GM12878 (cell line): ENCODE measurements around the gene LRRC31. TPM values are rescaled to one million over a fixed set of nuclear protein-coding genes. Genes with fewer than 3 reads are reported as not detected.

Source experiments
- BACH1 ChIP-seq: fragments of 450-650 bp; IDR thresholded peaks from 2 replicates; pipeline ENCODE4 v1.6.1; 2017; ENCODE audit warnings: mild to moderate bottlenecking, borderline replicate concordance
- CBFB ChIP-seq: IDR thresholded peaks from 2 replicates; pipeline ENCODE4 v1.6.1; 2016; ENCODE audit warnings: antibody characterized with exemption, low read depth
- CREB1 ChIP-seq: IDR thresholded peaks from 2 replicates; pipeline ENCODE4 v1.6.1; 2012; ENCODE audit warnings: low read depth, mild to moderate bottlenecking, inconsistent platforms
- CREM ChIP-seq: IDR thresholded peaks from 2 replicates; pipeline ENCODE4 v1.6.1; 2014; ENCODE audit warnings: antibody characterized with exemption, low read depth
- EP300 ChIP-seq, 2 experiments: fragments of 150-350 bp in 1 of 2; IDR thresholded peaks; 2 replicates each; pipeline ENCODE4 v1.6.1; 2011 to 2012; ENCODE audit warnings: low read depth in 2 of 2, low read length in 2 of 2, borderline replicate concordance in 1 of 2, improper control_type of control experiment in 1 of 2, inconsistent platforms in 1 of 2; ENCODE audit not compliant: control insufficient read depth in 1 of 2
- FOS ChIP-seq: IDR thresholded peaks from 3 replicates; pipeline ENCODE4 v1.6.1; 2011; ENCODE audit warnings: borderline replicate concordance; ENCODE audit not compliant: insufficient read length; ENCODE audit errors: extremely low read depth
- FOXM1 ChIP-seq: IDR thresholded peaks from 2 replicates; pipeline ENCODE4 v1.6.1; 2012; ENCODE audit warnings: low read depth, mild to moderate bottlenecking, inconsistent platforms, low read length, moderate library complexity
- IKZF1 ChIP-seq: fragments of 450-650 bp; conservative IDR thresholded peaks from 2 replicates; pipeline ENCODE4 v1.6.1; 2017; ENCODE audit warnings: antibody characterized with exemption, mild to moderate bottlenecking
- IRF4 ChIP-seq: IDR thresholded peaks from 2 replicates; pipeline ENCODE4 v1.6.1; 2011; ENCODE audit warnings: low read depth, low read length
- MEF2A ChIP-seq: IDR thresholded peaks from 2 replicates; pipeline ENCODE4 v1.6.1; 2011; ENCODE audit warnings: low read depth, mild to moderate bottlenecking, low read length, moderate library complexity; ENCODE audit not compliant: insufficient read depth
- PAX5 ChIP-seq: IDR thresholded peaks from 2 replicates; pipeline ENCODE4 v1.6.1; 2011; ENCODE audit warnings: low read depth, low read length, borderline replicate concordance
- POLR2A ChIP-seq: IDR thresholded peaks from 2 replicates; pipeline ENCODE4 v1.6.1; 2011; ENCODE audit warnings: low read depth, mild to moderate bottlenecking, low read length
- PRDM15 ChIP-seq: fragments of 450-650 bp; formaldehyde crosslinking; IDR thresholded peaks from 2 replicates; pipeline ENCODE4 v1.4.0; 2020; ENCODE audit warnings: mild to moderate bottlenecking, moderate library complexity
- RB1 ChIP-seq: fragments of 450-650 bp; formaldehyde crosslinking; IDR thresholded peaks from 2 replicates; pipeline ENCODE4 v1.6.1; 2017; ENCODE audit warnings: mild to moderate bottlenecking, borderline replicate concordance
- RELB ChIP-seq: fragments of 450-650 bp; IDR thresholded peaks from 2 replicates; pipeline ENCODE4 v1.6.1; 2017; ENCODE audit warnings: low read depth, mild to moderate bottlenecking, moderate library complexity
- RUNX3 ChIP-seq: IDR thresholded peaks from 2 replicates; pipeline ENCODE4 v1.6.1; 2012; ENCODE audit warnings: low read length, inconsistent platforms
- SREBF1 ChIP-seq: IDR thresholded peaks from 2 replicates; pipeline ENCODE4 v1.6.1; 2012; ENCODE audit warnings: mild to moderate bottlenecking, low read length
- TARDBP ChIP-seq: IDR thresholded peaks from 2 replicates; pipeline ENCODE4 v1.6.1; 2016; ENCODE audit warnings: borderline replicate concordance
- ZBED1 ChIP-seq: IDR thresholded peaks from 2 replicates; pipeline ENCODE4 v1.6.1; 2016; ENCODE audit warnings: borderline replicate concordance
- polyA plus RNA-seq, 11 experiments: library from polyadenylated mRNA; depleted of rRNA in 4 of 11; unstranded in 6 of 11; stranded (reverse) in 5 of 11; fragments of >200 nt; fragmentation: Nextera tagmentation in 4 of 11; fragmentation: Illumina TruSeq in 1 of 11; extraction: Ambion mirVana in 4 of 11; extraction: Trizol in 1 of 11; gene quantifications; 1 replicate in 1 of 11; 2 replicates in 10 of 11; pipeline versions ENCODE4 v1.2.1 to v1.2.3, GENCODE V29; 2011 to 2016; ENCODE audit warnings: inconsistent platforms in 2 of 11, missing spikeins in 2 of 11, low read depth in 1 of 11
- total RNA-seq, 4 experiments: library from RNA; depleted of rRNA in 3 of 4; stranded (reverse); fragments of >200 nt in 3 of 4; fragmentation: Illumina TruSeq in 1 of 4; extraction: Trizol in 1 of 4; gene quantifications; 2 replicates each; pipeline versions ENCODE4 v1.2.1 to v1.2.3, GENCODE V29; 2013 to 2021
- TF ChIP-seq, protein P1 (sequence below): fragments of 450-650 bp; IDR thresholded peaks from 2 replicates; pipeline ENCODE4 v1.6.1; 2017; ENCODE audit warnings: mild to moderate bottlenecking, moderate library complexity

LRRC31 gene
- total and polyA plus RNA-seq, 10 of the 15 experiments (the other 5 are each of a cell fraction or from before 2014, with no cell fraction given), result 0.04 to 0.06 (median 0.06) TPM; not detected in 7

GRCh38 chr3:169846458-169847193, 23.1 kb downstream of the LRRC31 start (continued):
- TF ChIP-seq RELB (no peak), CBFB (peak; percentile 80), IKZF1 (peak; percentile 30; the same call in 1 of the 2 replicates), POLR2A (no peak), FOS (no peak), RUNX3 (peak; percentile 97), TARDBP (no peak), EP300 (IDR thresholded peaks at IDR 0.05; ENCODE audit: borderline replicate concordance in 1 of 2, control insufficient read depth in 1 of 2, low read depth in 2 of 2, low read length in 2 of 2) (peak; percentile 26 to 47; a peak in 1 of 4 replicates), CREM (peak; percentile 66), IRF4 (peak; percentile 88), PRDM15 (no peak), SREBF1 (peak; percentile 31; the same call in 1 of the 2 replicates), FOXM1 (peak; percentile 85), PAX5 (peak; percentile 72; the same call in 1 of the 2 replicates), CREB1 (peak; percentile 41; the same call in 1 of the 2 replicates), RB1 (no peak), ZBED1 (peak; percentile 83; the same call in 1 of the 2 replicates), MEF2A (peak; percentile 71), BACH1 (no peak)
- TF ChIP-seq, protein P1, sequence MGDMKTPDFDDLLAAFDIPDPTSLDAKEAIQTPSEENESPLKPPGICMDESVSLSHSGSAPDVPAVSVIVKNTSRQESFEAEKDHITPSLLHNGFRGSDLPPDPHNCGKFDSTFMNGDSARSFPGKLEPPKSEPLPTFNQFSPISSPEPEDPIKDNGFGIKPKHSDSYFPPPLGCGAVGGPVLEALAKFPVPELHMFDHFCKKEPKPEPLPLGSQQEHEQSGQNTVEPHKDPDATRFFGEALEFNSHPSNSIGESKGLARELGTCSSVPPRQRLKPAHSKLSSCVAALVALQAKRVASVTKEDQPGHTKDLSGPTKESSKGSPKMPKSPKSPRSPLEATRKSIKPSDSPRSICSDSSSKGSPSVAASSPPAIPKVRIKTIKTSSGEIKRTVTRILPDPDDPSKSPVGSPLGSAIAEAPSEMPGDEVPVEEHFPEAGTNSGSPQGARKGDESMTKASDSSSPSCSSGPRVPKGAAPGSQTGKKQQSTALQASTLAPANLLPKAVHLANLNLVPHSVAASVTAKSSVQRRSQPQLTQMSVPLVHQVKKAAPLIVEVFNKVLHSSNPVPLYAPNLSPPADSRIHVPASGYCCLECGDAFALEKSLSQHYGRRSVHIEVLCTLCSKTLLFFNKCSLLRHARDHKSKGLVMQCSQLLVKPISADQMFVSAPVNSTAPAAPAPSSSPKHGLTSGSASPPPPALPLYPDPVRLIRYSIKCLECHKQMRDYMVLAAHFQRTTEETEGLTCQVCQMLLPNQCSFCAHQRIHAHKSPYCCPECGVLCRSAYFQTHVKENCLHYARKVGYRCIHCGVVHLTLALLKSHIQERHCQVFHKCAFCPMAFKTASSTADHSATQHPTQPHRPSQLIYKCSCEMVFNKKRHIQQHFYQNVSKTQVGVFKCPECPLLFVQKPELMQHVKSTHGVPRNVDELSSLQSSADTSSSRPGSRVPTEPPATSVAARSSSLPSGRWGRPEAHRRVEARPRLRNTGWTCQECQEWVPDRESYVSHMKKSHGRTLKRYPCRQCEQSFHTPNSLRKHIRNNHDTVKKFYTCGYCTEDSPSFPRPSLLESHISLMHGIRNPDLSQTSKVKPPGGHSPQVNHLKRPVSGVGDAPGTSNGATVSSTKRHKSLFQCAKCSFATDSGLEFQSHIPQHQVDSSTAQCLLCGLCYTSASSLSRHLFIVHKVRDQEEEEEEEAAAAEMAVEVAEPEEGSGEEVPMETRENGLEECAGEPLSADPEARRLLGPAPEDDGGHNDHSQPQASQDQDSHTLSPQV, result no peak
